OCI-LY1 (cell line): ENCODE results near the gene ZSWIM4.

Experiments used
- H2AFZ ChIP-seq: fragments of 200-600 bp; sonication (generic), shearing (Covaris generic); 2 replicates; pipeline ENCODE4 v1.6.0; 2014; ENCODE audit warnings: antibody characterized with exemption, mild to moderate bottlenecking, low read length
- H3F3A ChIP-seq: fragments of 200-600 bp; sonication (generic), shearing (Covaris generic); 2 replicates; pipeline ENCODE4 v1.6.0; 2014; ENCODE audit warnings: mild to moderate bottlenecking, antibody characterized with exemption, low read length, moderate library complexity; ENCODE audit not compliant: insufficient read depth
- H3K27ac ChIP-seq: fragments of 200-600 bp; sonication (generic); 2 replicates; pipeline ENCODE4 v1.5.1; 2014; ENCODE audit warnings: low read length, mixed run types, mild to moderate bottlenecking, low read depth; ENCODE audit not compliant: poor library complexity, severe bottlenecking
- H3K27me3 ChIP-seq: fragments of 200-600 bp; sonication (generic); 2 replicates; pipeline ENCODE4 v1.6.0; 2014; ENCODE audit warnings: antibody characterized with exemption, mild to moderate bottlenecking, low read length, moderate library complexity; ENCODE audit not compliant: insufficient read depth
- H3K36me3 ChIP-seq: fragments of 200-600 bp; sonication (generic); 2 replicates; pipeline ENCODE4 v1.6.1; 2014; ENCODE audit warnings: mild to moderate bottlenecking, antibody characterized with exemption, low read length, moderate library complexity, mixed read lengths; ENCODE audit not compliant: insufficient read depth
- H3K4me1 ChIP-seq: fragments of 200-600 bp; sonication (generic); 2 replicates; pipeline ENCODE4 v1.5.1; 2014; ENCODE audit warnings: mild to moderate bottlenecking, low read length, moderate library complexity; ENCODE audit not compliant: insufficient read depth, severe bottlenecking
- H3K4me2 ChIP-seq: fragments of 200-600 bp; sonication (generic), shearing (Covaris generic); 2 replicates; pipeline ENCODE4 v1.6.1; 2014; ENCODE audit warnings: low read length
- H3K4me3 ChIP-seq: fragments of 200-600 bp; sonication (generic); 2 replicates; pipeline ENCODE4 v1.5.1; 2014; ENCODE audit warnings: low read length, low read depth, mild to moderate bottlenecking, mixed read lengths; ENCODE audit not compliant: poor library complexity, severe bottlenecking
- H3K79me2 ChIP-seq: fragments of 200-600 bp; shearing (Covaris generic); 2 replicates; pipeline ENCODE4 v1.6.1; 2016; ENCODE audit warnings: mixed run types, low read length, mixed read lengths; ENCODE audit not compliant: insufficient read depth
- H3K9ac ChIP-seq: fragments of 200-600 bp; sonication (generic), shearing (Covaris generic); 2 replicates; pipeline ENCODE4 v1.6.1; 2014; ENCODE audit warnings: mild to moderate bottlenecking, low read length, mixed read lengths
- H3K9me2 ChIP-seq: fragments of 200-600 bp; sonication (generic), shearing (Covaris generic); 2 replicates; pipeline ENCODE4 v1.6.1; 2014; ENCODE audit warnings: low read depth, mild to moderate bottlenecking, low read length, mixed read lengths
- H3K9me3 ChIP-seq: fragments of 200-600 bp; shearing (Covaris generic); 2 replicates; pipeline ENCODE4 v1.6.1; 2014; ENCODE audit warnings: low read length, mixed read lengths
- H4K20me1 ChIP-seq: fragments of 200-600 bp; sonication (generic), shearing (Covaris generic); 2 replicates; pipeline ENCODE4 v1.6.0; 2016; ENCODE audit warnings: mild to moderate bottlenecking, low read length; ENCODE audit not compliant: insufficient read depth
- CTCF ChIP-seq: fragments of 200-600 bp; sonication (generic), shearing (Covaris generic); IDR thresholded peaks from 2 replicates; pipeline ENCODE4 v1.5.1; 2017; ENCODE audit warnings: mild to moderate bottlenecking, antibody characterized with exemption, low read length, moderate library complexity, mixed read lengths
- EZH2 ChIP-seq: fragments of 200-600 bp; sonication (generic), shearing (Covaris generic); IDR thresholded peaks from 2 replicates; pipeline ENCODE4 v1.8.0; 2017; ENCODE audit warnings: borderline replicate concordance, mixed run types, mild to moderate bottlenecking, antibody characterized with exemption, low read length, moderate library complexity, mixed read lengths

The ZSWIM4 gene

GRCh38 chr19:13808856-13809255 is 13.6 kb downstream of the ZSWIM4 start:
- H3K4me1 ChIP-seq = no peaks in the 10 kb centered on the region
- H4K20me1 ChIP-seq = no peaks in the 10 kb centered on the region
- TF ChIP-seq EZH2 (no peak), CTCF (no peak)
- no peaks in the 10 kb centered on the region for H3K79me2 ChIP-seq
- H3K9me3 ChIP-seq = no peaks in the 10 kb centered on the region
- no peak overlapping the region for H3K4me2 ChIP-seq
- peaks cover 3% of the 10 kb centered on the region; the same call in 1 of the 2 replicates for H3K27me3 ChIP-seq
- H3K9me2 ChIP-seq = no peaks in the 10 kb centered on the region
- no peaks in the 10 kb centered on the region for H3F3A ChIP-seq
- no peak overlapping the region for H3K4me3 ChIP-seq
- H3K36me3 ChIP-seq = no peaks in the 10 kb centered on the region
- H3K9ac ChIP-seq = no peak overlapping the region
- no peak overlapping the region for H3K27ac ChIP-seq
- no peak overlapping the region for H2AFZ ChIP-seq

GRCh38 chr19:13812544-13812943 is 17.3 kb downstream of the ZSWIM4 start:
- no peaks in the 10 kb centered on the region for H3K79me2 ChIP-seq
- no peak overlapping the region for H3K4me3 ChIP-seq
- no peak overlapping the region for H3K27ac ChIP-seq
- H3K4me1 ChIP-seq = no peaks in the 10 kb centered on the region
- H3F3A ChIP-seq = no peaks in the 10 kb centered on the region
- TF ChIP-seq CTCF (no peak), EZH2 (no peak)
- no peak overlapping the region for H2AFZ ChIP-seq
- no peaks in the 10 kb centered on the region for H3K9me2 ChIP-seq
- peaks cover 3% of the 10 kb centered on the region; the same call in 1 of the 2 replicates for H3K27me3 ChIP-seq
- H3K9me3 ChIP-seq = no peaks in the 10 kb centered on the region
- H3K36me3 ChIP-seq = no peaks in the 10 kb centered on the region
- H4K20me1 ChIP-seq = no peaks in the 10 kb centered on the region
- H3K9ac ChIP-seq = no peak overlapping the region
- H3K4me2 ChIP-seq = no peak overlapping the region

GRCh38 chr19:13813147-13813546 is 17.9 kb downstream of the ZSWIM4 start:
- no peaks in the 10 kb centered on the region for H3K4me1 ChIP-seq

More at GRCh38 chr19:13813147-13813546, 17.9 kb downstream of the ZSWIM4 start:
- Histone ChIP-seq H2AFZ (no peak overlapping the region), H3K9me2 (no peaks in the 10 kb centered on the region), H3K27me3 (no peaks in the 10 kb centered on the region; the same call in 1 of the 2 replicates), H3K79me2 (no peaks in the 10 kb centered on the region), H3K4me2 (no peak overlapping the region), H3K36me3 (no peaks in the 10 kb centered on the region), H4K20me1 (no peaks in the 10 kb centered on the region), H3K9me3 (no peaks in the 10 kb centered on the region), H3K9ac (no peak overlapping the region), H3K27ac (no peak overlapping the region), H3K4me3 (no peak overlapping the region), H3F3A (no peaks in the 10 kb centered on the region)
- TF ChIP-seq EZH2 = no peak
- no peak for TF ChIP-seq CTCF
